ENCODE measurements around the gene BTG1.

GRCh38 chr12:92138626-92139025 lies 7.0 kb downstream of the BTG1 start:
- TF ChIP-seq POLR2AphosphoS5 (IDR thresholded peaks at IDR 0.05) (no peak), EP300 (IDR thresholded peaks at IDR 0.05) (no peak)
